AG08395 (cell line): Measurements from ENCODE around the gene INAVA.
"Not testable (repeated sequence)": the region's sequence is repeated elsewhere in the genome, so short reads cannot be mapped to it uniquely, and the experiment has no call there.

Source experiments
- DNase-seq: peaks from one replicate; pipeline ENCODE4 v3.0.0; 2012; ENCODE audit warnings: mixed read lengths, low spot score

The INAVA gene

GRCh38 chr1:200899451-200899915 lies 4.8 kb downstream of the INAVA start:
- DNase-seq = no peak

- DNase-seq = no peak
These were observed 5.5 kb downstream of the INAVA start for GRCh38 chr1:200899954-200900867.

GRCh38 chr1:200900877-200901276 lies 6.2 kb downstream of the INAVA start:
- no peak for DNase-seq

GRCh38 chr1:200901350-200901749 lies 6.7 kb downstream of the INAVA start:
- no peak for DNase-seq

- no peak for DNase-seq
These were observed 7.2 kb downstream of the INAVA start for GRCh38 chr1:200901796-200902444.

GRCh38 chr1:200903793-200904192 lies 9.1 kb downstream of the INAVA start:
- DNase-seq = no peak

- DNase-seq = no peak
These were observed 10.1 kb downstream of the INAVA start for GRCh38 chr1:200904772-200905171.

- DNase-seq = no peak
These were observed 10.8 kb downstream of the INAVA start for GRCh38 chr1:200905411-200906052.

- DNase-seq = no peak
These were observed 11.8 kb downstream of the INAVA start for GRCh38 chr1:200906491-200906890.

GRCh38 chr1:200907611-200908097 lies 13.0 kb downstream of the INAVA start:
- DNase-seq = no peak

GRCh38 chr1:200908191-200908868 lies 13.6 kb downstream of the INAVA start:
- no peak for DNase-seq

GRCh38 chr1:200909071-200909470 lies 14.4 kb downstream of the INAVA start:
- no peak for DNase-seq

GRCh38 chr1:200909757-200910239 lies 15.1 kb downstream of the INAVA start:
- no peak for DNase-seq

GRCh38 chr1:200911361-200911760 lies 16.7 kb downstream of the INAVA start:
- DNase-seq = no peak

- DNase-seq = not testable (repeated sequence)
These were observed 17.2 kb downstream of the INAVA start for GRCh38 chr1:200911936-200912335.

- no peak for DNase-seq
These were observed 18.2 kb downstream of the INAVA start for GRCh38 chr1:200912737-200913407.

- DNase-seq = no peak
These were observed 21.5 kb downstream of the INAVA start for GRCh38 chr1:200916152-200916551.

- DNase-seq = no peak
These were observed 22.0 kb downstream of the INAVA start for GRCh38 chr1:200916681-200917080.

GRCh38 chr1:200917291-200917817 lies 22.7 kb downstream of the INAVA start:
- DNase-seq = no peak

- DNase-seq = no peak
These were observed 23.3 kb downstream of the INAVA start for GRCh38 chr1:200918006-200918405.

- no peak for DNase-seq
These were observed 24.7 kb downstream of the INAVA start for GRCh38 chr1:200919386-200919785.
